COLO668 (cell line): ENCODE measurements around the gene NFATC2.
"Not testable (repeated sequence)": the region's sequence is repeated elsewhere in the genome, so short reads cannot be mapped to it uniquely, and the experiment has no call there.

Experiments used
- DNase-seq: peaks from one replicate; lab custom pipeline; 2025; ENCODE audit not compliant: unreplicated experiment; lab: John Stamatoyannopoulos, UW

The NFATC2 gene

GRCh38 chr20:51495921-51496545 lies 46.5 kb downstream of the NFATC2 start:
- DNase-seq: no peak

- DNase-seq: no peak
Observed at GRCh38 chr20:51495291-51495690, 47.2 kb downstream of the NFATC2 start.

- DNase-seq: no peak
Observed at GRCh38 chr20:51494241-51495110, 48.0 kb downstream of the NFATC2 start.

- DNase-seq: no peak
Observed at GRCh38 chr20:51493346-51493791, 49.1 kb downstream of the NFATC2 start.

GRCh38 chr20:51492167-51493092 lies 50.1 kb downstream of the NFATC2 start:
- no peak for DNase-seq

GRCh38 chr20:51491393-51491792 lies 51.1 kb downstream of the NFATC2 start:
- DNase-seq: no peak

GRCh38 chr20:51490635-51491034 lies 51.9 kb downstream of the NFATC2 start:
- no peak for DNase-seq

GRCh38 chr20:51489611-51490010 lies 52.9 kb downstream of the NFATC2 start:
- no peak for DNase-seq

- DNase-seq: no peak
Observed at GRCh38 chr20:51488331-51488730, 54.2 kb downstream of the NFATC2 start.

- DNase-seq: no peak
Observed at GRCh38 chr20:51487565-51488268, 54.8 kb downstream of the NFATC2 start.

GRCh38 chr20:51487076-51487475 lies 55.4 kb downstream of the NFATC2 start:
- no peak for DNase-seq

GRCh38 chr20:51486197-51487005 lies 56.1 kb downstream of the NFATC2 start:
- DNase-seq: no peak

- DNase-seq: no peak
Observed at GRCh38 chr20:51484831-51485230, 57.7 kb downstream of the NFATC2 start.

GRCh38 chr20:51484141-51484815 lies 58.2 kb downstream of the NFATC2 start:
- DNase-seq: no peak

- no peak for DNase-seq
Observed at GRCh38 chr20:51482836-51483473, 59.6 kb downstream of the NFATC2 start.

GRCh38 chr20:51481341-51481914 lies 61.1 kb downstream of the NFATC2 start:
- no peak for DNase-seq

GRCh38 chr20:51480507-51481270 lies 61.8 kb downstream of the NFATC2 start:
- no peak for DNase-seq

GRCh38 chr20:51476106-51476505 lies 66.4 kb downstream of the NFATC2 start:
- not testable (repeated sequence) for DNase-seq
